Measurements from ENCODE around the gene UST. TPM values are rescaled to one million over a fixed set of nuclear protein-coding genes. Genes with fewer than 3 reads are reported as not detected.

The UST gene
- polyA plus RNA-seq, 1 donor from 2014 or later = 7.5 TPM

- no peaks in the 10 kb centered on the region for H3K36me3 ChIP-seq (ENCODE audit: insufficient read depth, low read length)
- H3F3A ChIP-seq (ENCODE audit: insufficient read depth, low read length, poor library complexity, severe bottlenecking) = no peaks in the 10 kb centered on the region
- H3K9me3 ChIP-seq (ENCODE audit: low read length) = no peaks in the 10 kb centered on the region
- no peak overlapping the region for H2AFZ ChIP-seq (ENCODE audit: low read depth, low read length)
- no peak overlapping the region for H3K9ac ChIP-seq (ENCODE audit: low read length)
- no peak overlapping the region for H3K27ac ChIP-seq (ENCODE audit: low read length)
- no peaks in the 10 kb centered on the region for H3K79me2 ChIP-seq (replicated peaks; ENCODE audit: insufficient read depth, low read length)
- H3K27me3 ChIP-seq (ENCODE audit: insufficient read depth, low read depth, low read length) = no peaks in the 10 kb centered on the region
- TF ChIP-seq REST (IDR thresholded peaks at IDR 0.05; ENCODE audit: borderline replicate concordance) = no peak
- no peak for TF ChIP-seq CTCF (IDR thresholded peaks at IDR 0.05; ENCODE audit: poor library complexity, severe bottlenecking)
- no peak for TF ChIP-seq RAD21 (conservative IDR thresholded peaks at IDR 0.05)
- TF ChIP-seq EZH2 (IDR thresholded peaks at IDR 0.05; ENCODE audit: borderline replicate concordance, insufficient read depth, low read length, poor library complexity, severe bottlenecking) = no peak
- TF ChIP-seq POLR2AphosphoS5 (IDR thresholded peaks at IDR 0.05) = no peak
- no peak for TF ChIP-seq SMC3 (conservative IDR thresholded peaks at IDR 0.05; ENCODE audit: poor library complexity)
- TF ChIP-seq MXI1 (conservative IDR thresholded peaks at IDR 0.05; ENCODE audit: poor library complexity, severe bottlenecking) = no peak
- no peak for TF ChIP-seq EP300 (conservative IDR thresholded peaks at IDR 0.05; ENCODE audit: poor library complexity, severe bottlenecking)
- TF ChIP-seq TAF1 (IDR thresholded peaks at IDR 0.05; ENCODE audit: low read depth) = no peak
- H3K4me3 ChIP-seq (ENCODE audit: low read length) = no peak overlapping the region
- H3K9me2 ChIP-seq (ENCODE audit: insufficient read depth, low read length) = no peaks in the 10 kb centered on the region
- H4K20me1 ChIP-seq (ENCODE audit: insufficient read depth) = no peaks in the 10 kb centered on the region
- no peak overlapping the region for H3K4me2 ChIP-seq (ENCODE audit: low read length)
These were observed 210.9 kb downstream of the UST start for GRCh38 chr6:148957752-148958151.

- Histone ChIP-seq H3K79me2 (replicated peaks; ENCODE audit: insufficient read depth, low read length) (no peaks in the 10 kb centered on the region), H4K20me1 (ENCODE audit: insufficient read depth) (no peaks in the 10 kb centered on the region), H2AFZ (ENCODE audit: low read depth, low read length) (no peak overlapping the region), H3K4me2 (ENCODE audit: low read length) (no peak overlapping the region), H3K9me2 (ENCODE audit: insufficient read depth, low read length) (no peaks in the 10 kb centered on the region), H3K36me3 (ENCODE audit: insufficient read depth, low read length) (no peaks in the 10 kb centered on the region), H3K4me3 (ENCODE audit: low read length) (no peak overlapping the region), H3K9me3 (ENCODE audit: low read length) (no peaks in the 10 kb centered on the region), H3F3A (ENCODE audit: insufficient read depth, low read length, poor library complexity, severe bottlenecking) (no peaks in the 10 kb centered on the region), H3K27me3 (ENCODE audit: insufficient read depth, low read depth, low read length) (no peaks in the 10 kb centered on the region), H3K9ac (ENCODE audit: low read length) (no peak overlapping the region), H3K27ac (ENCODE audit: low read length) (no peak overlapping the region)
- TF ChIP-seq RAD21 (conservative IDR thresholded peaks at IDR 0.05) (peak; percentile 30), TAF1 (IDR thresholded peaks at IDR 0.05; ENCODE audit: low read depth) (no peak), CTCF (IDR thresholded peaks at IDR 0.05; ENCODE audit: poor library complexity, severe bottlenecking) (peak; percentile 33)
These were observed 212.2 kb downstream of the UST start for GRCh38 chr6:148959008-148959407.
